Activated CD8-positive, alpha-beta T cell treated with anti-CD3 and anti-CD28 coated beads for 36 hours (primary cell): ENCODE results near the gene GAST. TPM values are rescaled to one million over a fixed set of nuclear protein-coding genes. Genes with fewer than 3 reads are reported as not detected.

Source experiments
- ATAC-seq: fragments of 200-7000 bp; cut with Tn5 transposase; one replicate; pipeline ENCODE4 v1.10.0; 2021; ENCODE audit warnings: mild to moderate bottlenecking, moderate library complexity
- CTCF ChIA-PET: fragments of 350-600 bp; sonication (Branson Sonifier 250); formaldehyde crosslinking; loops from one replicate; lab custom pipeline; 2021; ENCODE audit warnings: antibody characterized with exemption; lab: Charles Lee
- POLR2A ChIA-PET: fragments of 350-600 bp; sonication (Branson Sonifier 250); formaldehyde crosslinking; loops from one replicate; lab custom pipeline; 2021; ENCODE audit warnings: antibody characterized with exemption; lab: Charles Lee
- DNase-seq: peaks from one replicate; pipeline ENCODE4 v3.0.0-alpha.2; 2020
- H3K27ac Mint-ChIP-seq: one replicate; pipeline ENCODE4 v1.8.0; 2021; ENCODE audit warnings: mild to moderate bottlenecking, mixed read lengths
- H3K27me3 Mint-ChIP-seq: one replicate; pipeline ENCODE4 v1.8.0; 2021; ENCODE audit warnings: mixed read lengths
- H3K36me3 Mint-ChIP-seq: one replicate; pipeline ENCODE4 v1.8.0; 2021; ENCODE audit warnings: low read depth, mixed read lengths
- H3K4me1 Mint-ChIP-seq: one replicate; pipeline ENCODE4 v1.8.0; 2021; ENCODE audit warnings: low read depth, mixed read lengths
- H3K4me3 Mint-ChIP-seq: one replicate; pipeline ENCODE4 v1.8.0; 2021; ENCODE audit warnings: mild to moderate bottlenecking, moderate library complexity, mixed read lengths
- H3K9me3 Mint-ChIP-seq: one replicate; pipeline ENCODE4 v1.8.0; 2021; ENCODE audit warnings: mixed read lengths
- CTCF ChIP-seq: fragments of 200-600 bp; IDR thresholded peaks from one replicate; pipeline ENCODE4 v1.8.0; 2022; ENCODE audit warnings: antibody characterized with exemption, mild to moderate bottlenecking
- intact Hi-C: fragments of 100-400 bp; cut with micrococcal nuclease; formaldehyde crosslinking; loops from one replicate; pipeline ENCODE4 v1.10.0; 2022
- total RNA-seq, 2 experiments: library from RNA; stranded (reverse); gene quantifications; one replicate each; pipeline ENCODE4 v1.2.3, GENCODE V29; 2021

GAST gene
- total RNA-seq, 2 experiments from 2014 or later, result not detected

GRCh38 chr17:41740506-41740905, 28.4 kb downstream of the GAST start:
- ATAC-seq, result no peak
- no peak for TF ChIP-seq CTCF
- no peaks in the 10 kb centered on the region for H3K9me3 Mint-ChIP-seq

GRCh38 chr17:41741709-41742108, 29.6 kb downstream of the GAST start:
- H3K4me1 Mint-ChIP-seq, result peaks cover 2% of the 10 kb centered on the region
- ChIA-PET CTCF (interaction anchor here (1.8 to 4.2 kb wide), 2 partner anchors 11 to 58 kb away, joined by 6 to 30 read pairs; no protein-coding TSS in a partner anchor), POLR2A (no interaction called here)
- no peak for TF ChIP-seq CTCF
- intact Hi-C loops, result no loop called here
- ATAC-seq (no peak), DNase-seq (no peak)
- no peak overlapping the region for H3K4me3 Mint-ChIP-seq
- H3K9me3 Mint-ChIP-seq, result no peaks in the 10 kb centered on the region
- H3K36me3 Mint-ChIP-seq, result no peaks in the 10 kb centered on the region
- no peak overlapping the region for H3K27ac Mint-ChIP-seq
- peaks cover 9% of the 10 kb centered on the region for H3K27me3 Mint-ChIP-seq

More at GRCh38 chr17:41740506-41740905, 28.4 kb downstream of the GAST start:
- Mint-ChIP-seq H3K4me1 (peaks cover 2% of the 10 kb centered on the region), H3K4me3 (no peak overlapping the region), H3K36me3 (no peaks in the 10 kb centered on the region), H3K27me3 (peaks cover 19% of the 10 kb centered on the region), H3K27ac (no peak overlapping the region)
- POLR2A ChIA-PET, result no interaction called here
- intact Hi-C loops, result no loop called here
- CTCF ChIA-PET, result interaction anchor here (4.2 kb wide), 1 partner anchor 60 kb away, joined by 30 read pairs; no protein-coding TSS in a partner anchor
- DNase-seq, result no peak

- POLR2A ChIA-PET, result no interaction called here
- Mint-ChIP-seq H3K27ac (no peak overlapping the region), H3K4me3 (no peak overlapping the region), H3K36me3 (no peaks in the 10 kb centered on the region), H3K27me3 (no peaks in the 10 kb centered on the region), H3K4me1 (no peaks in the 10 kb centered on the region), H3K9me3 (no peaks in the 10 kb centered on the region)
- DNase-seq, result no peak
- no peak for TF ChIP-seq CTCF
- CTCF ChIA-PET, result no interaction called here
- intact Hi-C loops, result no loop called here
- ATAC-seq, result no peak
These were observed 36.1 kb downstream of the GAST start for GRCh38 chr17:41748275-41748674.

- Mint-ChIP-seq H3K4me3 (no peak overlapping the region), H3K4me1 (no peaks in the 10 kb centered on the region), H3K27me3 (no peaks in the 10 kb centered on the region), H3K27ac (no peak overlapping the region), H3K9me3 (no peaks in the 10 kb centered on the region), H3K36me3 (no peaks in the 10 kb centered on the region)
- ATAC-seq, result no peak
- no peak for TF ChIP-seq CTCF
- intact Hi-C loops, result no loop called here
- POLR2A ChIA-PET, result no interaction called here
- no peak for DNase-seq
- CTCF ChIA-PET, result interaction anchor here (0.8 to 1.5 kb wide), 2 partner anchors 13 to 55 kb away, joined by 3 read pairs; no protein-coding TSS in a partner anchor
These were observed 38.7 kb downstream of the GAST start for GRCh38 chr17:41750862-41751261.

- Mint-ChIP-seq H3K9me3 (no peaks in the 10 kb centered on the region), H3K27me3 (no peaks in the 10 kb centered on the region), H3K4me1 (no peaks in the 10 kb centered on the region), H3K4me3 (no peak overlapping the region), H3K27ac (no peak overlapping the region), H3K36me3 (no peaks in the 10 kb centered on the region)
- TF ChIP-seq CTCF, result no peak
- intact Hi-C loops, result no loop called here
- ATAC-seq, result no peak
- POLR2A ChIA-PET, result no interaction called here
- CTCF ChIA-PET, result interaction anchor here (0.8 to 1.5 kb wide), 2 partner anchors 13 to 55 kb away, joined by 3 read pairs; no protein-coding TSS in a partner anchor
- DNase-seq, result no peak
These were observed 39.2 kb downstream of the GAST start for GRCh38 chr17:41751288-41751687.
